ENCODE data around the gene MTCP1.

DNA sequence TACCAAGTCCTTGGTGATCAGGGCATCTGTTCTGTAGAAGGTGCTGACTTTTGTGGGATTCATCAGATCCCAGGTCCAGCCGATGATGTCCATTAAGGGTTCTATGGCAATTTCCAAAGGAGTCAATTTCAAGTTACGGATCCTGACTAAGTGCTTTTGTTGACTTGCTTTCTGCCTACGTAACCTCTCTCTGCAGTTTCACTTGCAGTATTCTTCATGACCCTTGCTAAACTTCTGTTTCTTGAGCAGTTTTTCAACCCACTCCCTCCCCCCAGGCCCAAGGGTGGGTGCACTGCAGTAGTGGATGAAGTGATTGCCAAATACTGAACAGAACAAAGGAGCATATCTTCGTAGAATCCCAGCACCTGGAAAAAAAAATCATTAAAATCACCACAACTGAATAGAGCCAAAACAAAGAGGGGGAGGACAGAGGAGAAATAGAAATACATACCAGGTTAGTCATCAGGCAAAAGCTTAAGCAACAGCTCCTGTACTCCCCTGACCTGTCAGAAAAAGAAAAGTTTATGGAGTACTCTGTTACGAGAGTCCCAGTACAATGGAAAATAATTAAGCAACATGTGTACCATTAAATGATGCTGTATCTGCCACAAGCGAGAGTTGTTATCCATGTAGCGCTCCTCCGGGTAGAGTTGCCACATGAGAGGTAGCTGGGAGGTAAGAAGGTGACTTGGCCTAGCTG lies 5.8 kb downstream of the MTCP1 start:
- TF ChIP-seq POLR2AphosphoS5 (IDR thresholded peaks at IDR 0.05) (peak; percentile 40), POLR2A (IDR thresholded peaks at IDR 0.05) (no peak)
- TF ChIP-seq, protein P1, sequence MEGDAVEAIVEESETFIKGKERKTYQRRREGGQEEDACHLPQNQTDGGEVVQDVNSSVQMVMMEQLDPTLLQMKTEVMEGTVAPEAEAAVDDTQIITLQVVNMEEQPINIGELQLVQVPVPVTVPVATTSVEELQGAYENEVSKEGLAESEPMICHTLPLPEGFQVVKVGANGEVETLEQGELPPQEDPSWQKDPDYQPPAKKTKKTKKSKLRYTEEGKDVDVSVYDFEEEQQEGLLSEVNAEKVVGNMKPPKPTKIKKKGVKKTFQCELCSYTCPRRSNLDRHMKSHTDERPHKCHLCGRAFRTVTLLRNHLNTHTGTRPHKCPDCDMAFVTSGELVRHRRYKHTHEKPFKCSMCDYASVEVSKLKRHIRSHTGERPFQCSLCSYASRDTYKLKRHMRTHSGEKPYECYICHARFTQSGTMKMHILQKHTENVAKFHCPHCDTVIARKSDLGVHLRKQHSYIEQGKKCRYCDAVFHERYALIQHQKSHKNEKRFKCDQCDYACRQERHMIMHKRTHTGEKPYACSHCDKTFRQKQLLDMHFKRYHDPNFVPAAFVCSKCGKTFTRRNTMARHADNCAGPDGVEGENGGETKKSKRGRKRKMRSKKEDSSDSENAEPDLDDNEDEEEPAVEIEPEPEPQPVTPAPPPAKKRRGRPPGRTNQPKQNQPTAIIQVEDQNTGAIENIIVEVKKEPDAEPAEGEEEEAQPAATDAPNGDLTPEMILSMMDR (IDR thresholded peaks at IDR 0.05) = no peak

Data from prostate gland (tissue), 2 donors.